GM03348 (cell line): Measurements from ENCODE around the gene TMPRSS4.

Source experiments
- DNase-seq: peaks from one replicate; pipeline ENCODE4 v3.0.0; 2012; ENCODE audit warnings: low spot score

Gene TMPRSS4, protein sequence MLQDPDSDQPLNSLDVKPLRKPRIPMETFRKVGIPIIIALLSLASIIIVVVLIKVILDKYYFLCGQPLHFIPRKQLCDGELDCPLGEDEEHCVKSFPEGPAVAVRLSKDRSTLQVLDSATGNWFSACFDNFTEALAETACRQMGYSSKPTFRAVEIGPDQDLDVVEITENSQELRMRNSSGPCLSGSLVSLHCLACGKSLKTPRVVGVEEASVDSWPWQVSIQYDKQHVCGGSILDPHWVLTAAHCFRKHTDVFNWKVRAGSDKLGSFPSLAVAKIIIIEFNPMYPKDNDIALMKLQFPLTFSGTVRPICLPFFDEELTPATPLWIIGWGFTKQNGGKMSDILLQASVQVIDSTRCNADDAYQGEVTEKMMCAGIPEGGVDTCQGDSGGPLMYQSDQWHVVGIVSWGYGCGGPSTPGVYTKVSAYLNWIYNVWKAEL

GRCh38 chr11:118076754-118077281 is at the start of gene TMPRSS4:
TSS of gene TMPRSS4 (plus strand) at chr11:118077078. CDS start at chr11:118077303, 225 bp downstream.
- no peak for DNase-seq

DNA sequence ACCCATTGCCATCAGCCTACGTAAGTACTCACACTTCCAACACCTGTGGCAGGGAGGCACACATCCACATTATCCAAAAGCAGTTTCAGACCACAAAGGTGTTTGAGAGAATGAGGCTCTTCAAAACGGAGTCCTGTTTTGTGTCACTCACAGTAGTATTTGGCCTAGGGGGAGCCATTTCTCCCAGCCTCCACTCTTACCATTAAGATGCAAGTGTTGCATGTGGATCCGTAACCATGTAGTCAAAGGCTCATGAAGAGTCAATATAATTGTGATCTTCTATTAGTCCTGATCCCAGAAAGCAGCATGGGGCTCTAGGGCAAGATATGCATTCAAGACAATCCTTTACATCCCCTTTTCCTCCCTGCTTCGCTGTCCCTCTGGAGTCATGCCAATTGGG is 49.2 kb upstream of the TMPRSS4 start:
- DNase-seq: no peak

DNA sequence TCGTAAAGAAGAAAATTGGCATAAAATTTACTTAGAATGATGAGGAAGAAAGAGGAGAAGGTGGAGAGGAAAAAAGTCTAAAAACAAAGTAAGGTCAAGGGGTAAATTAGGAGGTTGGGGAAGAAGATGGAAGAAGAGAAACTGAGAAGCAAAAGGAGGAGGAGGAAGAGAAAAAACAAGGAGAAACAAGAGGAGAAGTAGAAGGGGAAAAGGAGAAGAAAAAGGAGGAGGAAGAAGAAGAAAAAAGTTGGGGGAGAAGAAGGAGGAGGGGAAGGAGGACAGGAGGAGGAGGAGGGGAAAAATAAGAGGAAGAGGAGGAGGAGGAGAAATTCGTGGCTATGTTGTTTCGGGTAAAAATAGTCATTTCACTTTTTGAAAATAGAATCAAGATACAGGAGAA is 48.3 kb upstream of the TMPRSS4 start:
- no peak for DNase-seq

DNA sequence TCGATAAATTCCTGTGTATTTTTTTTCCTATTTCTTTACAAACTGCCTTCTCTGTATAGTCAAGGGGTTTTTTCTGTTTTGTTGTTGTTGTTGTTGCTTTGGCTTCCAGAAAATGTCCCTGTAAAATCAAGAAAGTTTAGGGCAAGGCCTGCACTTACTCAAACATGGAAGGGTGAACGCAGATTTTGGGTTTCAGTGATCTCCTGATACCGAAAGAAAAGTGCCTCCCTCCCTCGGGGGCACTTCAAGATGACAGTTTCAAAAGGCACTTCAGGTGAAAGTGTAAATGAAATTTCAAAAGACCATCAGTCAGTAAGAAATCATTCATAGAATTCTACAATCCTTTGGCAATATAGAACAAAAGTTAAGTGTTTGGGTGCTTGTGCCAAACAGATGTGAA is 43.4 kb upstream of the TMPRSS4 start:
- DNase-seq: no peak

DNA sequence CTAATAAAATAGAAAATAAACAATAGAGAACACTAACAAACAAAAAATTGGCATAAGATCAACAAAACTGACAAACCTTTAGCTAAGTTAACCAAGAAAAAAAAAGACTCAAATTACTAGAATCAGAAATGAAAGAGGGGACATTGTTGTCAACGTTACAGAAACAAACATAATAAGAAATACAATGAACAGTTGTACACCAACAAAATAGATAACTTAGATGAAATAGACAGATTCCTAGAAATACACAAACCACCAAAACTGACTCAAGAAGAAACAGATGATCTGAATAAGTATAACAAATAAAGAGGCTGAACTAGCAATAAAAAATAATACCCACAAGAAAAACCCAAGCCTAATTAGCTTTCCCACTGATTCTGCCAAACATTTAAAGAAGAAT is 34.7 kb upstream of the TMPRSS4 start:
- DNase-seq: no peak

- DNase-seq: no peak
Measured at GRCh38 chr11:118042796-118043195, 34.1 kb upstream of the TMPRSS4 start.

GRCh38 chr11:118045191-118045590 is 31.7 kb upstream of the TMPRSS4 start:
- DNase-seq: no peak

DNA sequence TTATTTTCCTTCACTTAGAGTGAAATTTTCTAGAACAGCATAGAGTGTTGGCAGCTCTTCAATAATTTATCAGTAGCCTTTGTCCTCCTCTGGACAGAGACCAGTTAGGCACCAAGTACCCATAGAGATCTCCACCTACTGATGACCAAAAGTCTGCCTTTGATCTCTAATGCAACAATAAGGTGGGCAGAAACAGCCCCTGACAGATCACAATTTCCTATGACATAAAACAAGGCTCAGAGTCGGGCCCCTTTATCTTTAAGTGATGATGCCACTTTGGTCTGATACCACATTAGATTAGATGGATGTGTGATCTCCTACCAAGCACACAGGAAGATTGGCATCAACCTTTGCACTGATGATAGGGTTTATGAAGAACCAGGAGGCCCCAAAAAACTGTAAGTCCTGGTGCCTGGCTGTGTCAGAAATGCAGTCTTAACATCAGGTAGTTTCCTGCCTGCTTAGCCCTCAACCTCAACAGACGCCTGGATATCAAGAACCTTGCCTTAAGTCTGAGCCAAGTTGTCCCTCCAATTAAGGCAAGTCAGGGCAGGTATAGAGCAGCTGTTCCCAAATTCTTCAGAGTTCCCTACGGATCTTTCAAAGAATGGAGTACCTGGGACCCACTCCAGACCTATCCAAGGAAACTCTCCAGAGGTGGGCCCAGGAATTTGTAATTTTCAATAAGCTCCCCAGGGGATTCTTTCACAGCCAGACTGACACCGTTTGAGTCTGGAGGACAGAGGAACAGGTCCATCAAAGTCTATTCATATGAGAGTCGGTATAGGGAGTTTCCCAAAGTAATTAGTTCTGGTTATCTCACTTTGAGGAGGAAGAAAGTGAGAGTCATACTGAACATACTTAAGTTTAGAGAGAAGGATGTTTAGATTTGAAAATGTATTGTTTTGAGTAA is 30.6 kb upstream of the TMPRSS4 start:
- no peak for DNase-seq

DNA sequence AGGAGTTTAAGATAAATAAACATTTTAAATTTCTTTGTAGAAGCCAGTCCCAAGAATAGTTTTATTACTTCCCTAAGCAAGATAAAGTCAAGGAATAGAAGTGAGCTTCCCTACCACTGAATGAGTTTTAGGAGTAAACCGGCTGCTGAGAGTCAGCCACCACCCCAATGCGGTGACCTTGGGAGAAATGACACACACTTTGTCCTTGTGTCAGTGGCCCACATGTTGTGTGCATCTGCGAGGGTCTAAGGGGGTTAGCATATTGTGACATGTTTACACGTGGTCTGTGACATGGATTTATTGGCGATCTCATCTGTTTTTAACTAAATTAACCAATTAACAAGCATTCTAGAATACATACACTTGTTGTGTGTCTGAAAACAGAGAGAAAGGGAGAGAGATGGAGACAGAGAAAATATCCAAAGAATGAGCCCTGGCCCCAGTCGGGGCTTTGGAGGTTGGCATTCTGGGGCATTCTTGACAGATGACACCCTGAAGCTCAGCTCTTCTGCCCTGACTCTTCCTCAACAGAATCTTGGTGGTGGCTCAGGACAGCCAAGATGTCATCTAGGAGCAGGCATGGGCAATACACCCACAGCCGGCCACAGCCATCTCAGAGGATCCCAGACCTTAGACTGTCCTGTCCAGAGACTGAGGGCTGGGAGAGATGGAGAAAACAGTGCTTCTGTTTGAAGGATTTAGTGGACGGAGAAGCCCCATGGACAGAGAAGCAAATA is 29.7 kb upstream of the TMPRSS4 start:
- no peak for DNase-seq

DNA sequence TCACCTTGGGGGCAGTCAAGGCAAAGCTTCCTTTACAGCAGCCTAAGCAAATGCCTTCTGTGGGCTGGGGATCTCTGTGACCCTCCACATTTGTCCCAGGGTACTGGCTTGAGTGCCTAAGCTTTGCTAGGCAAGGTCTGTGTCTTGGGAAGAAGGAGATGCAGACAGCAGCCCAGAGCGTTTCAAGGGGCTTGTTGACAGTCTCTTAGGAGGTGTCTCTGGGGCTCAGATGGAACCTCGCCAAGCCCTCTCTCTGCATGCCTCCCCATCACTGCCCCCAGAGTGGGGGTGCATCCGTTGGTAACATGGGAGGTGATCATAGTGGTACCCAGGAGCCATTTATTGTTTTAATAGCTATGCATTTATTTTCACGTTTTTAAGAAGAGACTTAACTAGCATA is 29.1 kb upstream of the TMPRSS4 start:
- no peak for DNase-seq

- DNase-seq: no peak
Measured at GRCh38 chr11:118048472-118049370, 28.2 kb upstream of the TMPRSS4 start.

DNA sequence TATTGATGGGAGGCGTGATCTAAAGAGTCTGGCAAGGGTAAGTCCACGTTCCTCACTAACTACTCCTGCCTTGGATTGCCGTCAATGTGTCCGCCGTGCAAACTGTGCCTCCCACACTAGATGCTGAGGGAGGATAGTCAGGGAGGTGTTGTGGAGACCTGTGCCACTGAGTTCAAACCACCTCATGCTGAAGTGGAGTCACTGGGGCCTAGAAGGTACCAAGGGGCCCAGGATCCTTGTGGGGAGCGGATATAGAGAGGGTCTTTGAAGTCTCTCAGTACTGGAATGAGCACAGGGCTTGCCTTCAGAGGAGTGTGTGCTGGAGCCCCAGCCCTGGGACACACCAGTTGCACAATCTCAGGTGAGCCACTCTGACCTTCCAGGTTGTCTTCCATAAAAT is 27.1 kb upstream of the TMPRSS4 start:
- DNase-seq: no peak

- DNase-seq: no peak
Measured at GRCh38 chr11:118050208-118050891, 26.5 kb upstream of the TMPRSS4 start.

DNA sequence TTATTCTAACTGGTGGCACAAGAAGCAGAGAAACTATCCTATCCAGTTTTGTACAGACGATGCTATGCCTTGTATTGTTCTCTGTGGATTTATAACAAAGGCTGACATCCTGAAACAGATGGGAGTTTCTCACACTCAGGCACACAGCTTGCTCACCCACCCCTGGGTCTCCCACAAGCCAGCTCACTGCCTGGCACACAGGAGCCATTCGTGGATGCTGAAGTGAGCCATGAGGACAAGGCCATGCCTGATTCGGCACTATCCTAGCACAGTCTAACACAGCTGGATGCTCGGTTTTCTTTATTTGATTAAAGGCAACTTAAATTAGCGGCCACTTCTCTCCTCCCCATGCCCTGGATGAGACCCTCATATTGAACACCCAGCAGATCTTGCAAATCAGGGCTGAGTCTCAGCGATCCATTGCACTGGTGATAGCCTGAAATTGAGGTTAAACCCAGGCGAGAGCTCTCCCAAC is 25.7 kb upstream of the TMPRSS4 start:
- DNase-seq: no peak

DNA sequence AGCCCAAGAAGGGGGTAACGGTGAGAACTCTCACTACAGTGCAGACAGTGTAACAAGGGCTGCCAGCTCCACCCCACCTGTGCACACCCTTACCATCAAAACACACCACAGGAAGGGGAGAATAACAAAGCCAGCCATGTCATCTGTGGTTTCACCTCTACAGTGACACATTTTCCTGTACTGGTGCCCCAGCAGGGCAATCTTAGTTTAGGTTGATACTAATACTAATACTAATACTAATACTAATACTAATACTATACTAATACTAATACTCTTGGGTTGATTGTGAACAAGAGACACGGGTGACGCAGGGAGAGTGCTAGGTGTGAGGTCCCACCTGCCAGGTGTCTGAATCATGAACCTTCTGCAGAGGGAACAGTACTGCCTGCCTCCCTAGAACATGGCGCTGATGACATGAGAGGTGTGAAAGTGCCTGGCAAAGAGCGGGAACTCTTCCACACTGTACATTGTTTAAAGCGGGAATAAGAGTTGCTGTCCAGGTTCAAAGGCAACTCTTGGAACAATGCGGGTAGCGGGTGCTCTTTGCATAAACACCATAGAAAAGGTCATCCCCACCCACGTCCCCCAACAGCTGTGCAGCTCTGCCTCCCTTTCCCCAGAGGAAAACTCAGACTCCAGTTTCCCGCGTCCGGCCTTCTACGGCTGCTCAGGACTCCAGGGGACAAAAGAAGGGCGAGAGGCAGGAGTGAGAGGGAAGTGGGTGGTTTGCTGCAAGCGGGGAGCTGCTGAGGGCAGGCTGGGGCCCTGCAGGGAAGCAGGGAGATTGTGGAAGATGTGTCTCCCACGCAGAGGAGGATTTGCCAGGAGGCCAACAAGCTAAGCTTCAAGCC is 25.0 kb upstream of the TMPRSS4 start:
- DNase-seq: no peak

- DNase-seq: no peak
Measured at GRCh38 chr11:118052581-118053206, 24.2 kb upstream of the TMPRSS4 start.

- no peak for DNase-seq
Measured at GRCh38 chr11:118054712-118055640, 21.9 kb upstream of the TMPRSS4 start.

- no peak for DNase-seq
Measured at GRCh38 chr11:118055966-118056365, 20.9 kb upstream of the TMPRSS4 start.
